Measurements from ENCODE around the gene TOGARAM2.

DNA sequence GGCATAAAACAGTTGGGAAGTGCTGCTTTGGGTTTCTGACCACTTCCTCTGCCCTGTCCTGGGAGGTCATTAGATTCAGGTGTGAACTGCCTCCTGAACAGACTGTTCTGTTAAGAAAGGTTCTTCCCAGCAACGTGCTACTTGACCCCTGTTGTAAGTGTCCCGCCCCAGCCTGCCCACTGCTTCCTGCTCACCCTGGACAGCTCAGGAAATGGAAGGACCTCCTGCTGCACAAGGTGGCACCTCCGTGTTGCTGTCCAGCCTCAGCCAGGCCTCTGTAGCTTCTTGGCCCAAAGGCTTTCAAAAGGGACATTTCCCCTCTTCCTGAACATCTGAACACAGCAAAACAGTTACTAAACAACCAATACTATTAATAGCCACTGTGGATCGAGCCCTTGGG is 5.3 kb downstream of the TOGARAM2 start:
- TF ChIP-seq, protein P1, sequence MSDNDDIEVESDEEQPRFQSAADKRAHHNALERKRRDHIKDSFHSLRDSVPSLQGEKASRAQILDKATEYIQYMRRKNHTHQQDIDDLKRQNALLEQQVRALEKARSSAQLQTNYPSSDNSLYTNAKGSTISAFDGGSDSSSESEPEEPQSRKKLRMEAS (IDR thresholded peaks at IDR 0.05), result no peak
- TF ChIP-seq, protein P2, sequence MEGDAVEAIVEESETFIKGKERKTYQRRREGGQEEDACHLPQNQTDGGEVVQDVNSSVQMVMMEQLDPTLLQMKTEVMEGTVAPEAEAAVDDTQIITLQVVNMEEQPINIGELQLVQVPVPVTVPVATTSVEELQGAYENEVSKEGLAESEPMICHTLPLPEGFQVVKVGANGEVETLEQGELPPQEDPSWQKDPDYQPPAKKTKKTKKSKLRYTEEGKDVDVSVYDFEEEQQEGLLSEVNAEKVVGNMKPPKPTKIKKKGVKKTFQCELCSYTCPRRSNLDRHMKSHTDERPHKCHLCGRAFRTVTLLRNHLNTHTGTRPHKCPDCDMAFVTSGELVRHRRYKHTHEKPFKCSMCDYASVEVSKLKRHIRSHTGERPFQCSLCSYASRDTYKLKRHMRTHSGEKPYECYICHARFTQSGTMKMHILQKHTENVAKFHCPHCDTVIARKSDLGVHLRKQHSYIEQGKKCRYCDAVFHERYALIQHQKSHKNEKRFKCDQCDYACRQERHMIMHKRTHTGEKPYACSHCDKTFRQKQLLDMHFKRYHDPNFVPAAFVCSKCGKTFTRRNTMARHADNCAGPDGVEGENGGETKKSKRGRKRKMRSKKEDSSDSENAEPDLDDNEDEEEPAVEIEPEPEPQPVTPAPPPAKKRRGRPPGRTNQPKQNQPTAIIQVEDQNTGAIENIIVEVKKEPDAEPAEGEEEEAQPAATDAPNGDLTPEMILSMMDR (IDR thresholded peaks at IDR 0.05 in 2 of 3, conservative IDR thresholded peaks at IDR 0.05 in 1 of 3; ENCODE audit: borderline replicate concordance in 1 of 3, insufficient read depth in 1 of 3, low read depth in 2 of 3, low read length in 2 of 3), result no peak
- TF ChIP-seq JUND (IDR thresholded peaks at IDR 0.05) (no peak), FOSL1 (IDR thresholded peaks at IDR 0.05; ENCODE audit: low read depth) (no peak), POLR2AphosphoS5 (IDR thresholded peaks at IDR 0.05; ENCODE audit: low read depth, low read length) (no peak), CEBPB (IDR thresholded peaks at IDR 0.05; ENCODE audit: low read depth) (no peak), SP1 (IDR thresholded peaks at IDR 0.05; ENCODE audit: low read depth) (no peak), EZH2phosphoT487 (IDR thresholded peaks at IDR 0.05; ENCODE audit: borderline replicate concordance) (no peak), YY1 (IDR thresholded peaks at IDR 0.05; ENCODE audit: extremely low read depth, insufficient replicate concordance, low read depth, low read length) (no peak)
